ENCODE results near the gene TMEM98.
"Not testable (repeated sequence)": the region's sequence is repeated elsewhere in the genome, so short reads cannot be mapped to it uniquely, and the experiment has no call there.

Gene TMEM98

GRCh38 chr17:32940706-32941390, 12.9 kb downstream of the TMEM98 start:
- no peak overlapping the region for H3K27ac ChIP-seq
- DNase-seq (ENCODE audit: low read depth, low spot score), result no peak

DNA sequence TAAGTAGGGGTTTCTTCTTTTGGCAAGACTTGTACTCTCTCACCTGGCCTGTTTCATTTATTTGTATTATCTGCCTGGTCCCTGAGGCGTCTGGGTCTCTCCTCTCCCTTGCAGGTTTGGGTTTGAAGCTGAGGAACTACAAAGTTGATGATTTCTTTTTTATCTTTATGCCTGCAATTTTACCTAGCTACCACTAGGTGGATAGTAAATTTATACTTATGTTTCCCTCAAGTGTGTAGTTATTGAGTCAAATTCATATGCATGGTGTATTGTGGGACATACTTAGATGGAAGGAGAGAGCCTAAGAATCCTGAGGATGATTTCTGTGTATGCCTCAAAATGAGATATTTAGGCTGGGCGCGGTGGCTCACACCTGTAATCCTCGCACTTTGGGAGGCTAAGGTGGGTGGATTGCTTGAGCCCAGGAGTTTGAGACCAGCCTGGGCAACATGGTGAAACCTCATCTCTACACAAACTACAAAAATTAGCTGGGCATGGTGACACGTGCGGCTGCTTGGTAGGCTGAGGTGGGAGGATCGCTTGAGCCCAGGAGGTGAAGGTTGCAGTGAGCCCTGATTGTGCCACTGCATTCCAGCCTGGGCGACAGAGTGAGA, 13.6 kb downstream of the TMEM98 start:
- no peak overlapping the region for H3K27ac ChIP-seq
- no peak for DNase-seq (ENCODE audit: low read depth, low spot score)

- DNase-seq (ENCODE audit: low read depth, low spot score), result no peak
- H3K27ac ChIP-seq, result no peak overlapping the region
These were observed 15.3 kb downstream of the TMEM98 start for GRCh38 chr17:32943206-32943605.

GRCh38 chr17:32943647-32944191, 15.8 kb downstream of the TMEM98 start:
- no peak overlapping the region for H3K27ac ChIP-seq
- DNase-seq (ENCODE audit: low read depth, low spot score), result no peak

GRCh38 chr17:32944248-32945020, 16.5 kb downstream of the TMEM98 start:
- H3K27ac ChIP-seq, result no peak overlapping the region
- no peak for DNase-seq (ENCODE audit: low read depth, low spot score)

- no peak for DNase-seq (ENCODE audit: low read depth, low spot score)
- no peak overlapping the region for H3K27ac ChIP-seq
These were observed 18.6 kb downstream of the TMEM98 start for GRCh38 chr17:32946375-32947135.

- H3K27ac ChIP-seq, result no peak overlapping the region
- DNase-seq (ENCODE audit: low read depth, low spot score), result no peak
These were observed 19.8 kb downstream of the TMEM98 start for GRCh38 chr17:32947736-32948135.

DNA sequence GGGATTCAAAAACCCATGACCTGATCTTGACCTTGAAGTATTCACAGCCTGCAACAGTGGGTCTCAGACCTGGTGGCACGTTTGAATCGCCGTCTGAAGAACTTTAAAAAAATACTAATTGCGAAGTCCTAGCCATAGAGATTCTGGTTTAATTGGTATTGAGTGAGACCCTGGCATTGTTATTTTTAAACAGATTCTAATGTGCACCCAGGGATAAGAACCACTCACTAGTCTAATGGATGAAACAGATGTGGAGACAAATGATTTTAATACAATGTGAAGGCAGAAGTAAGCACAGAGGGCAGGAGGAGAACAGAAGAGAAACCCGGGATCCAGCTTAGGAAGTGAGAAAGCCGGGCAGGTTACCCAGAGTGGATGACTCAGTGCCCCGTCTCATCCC, 21.2 kb downstream of the TMEM98 start:
- DNase-seq (ENCODE audit: low read depth, low spot score), result no peak
- no peak overlapping the region for H3K27ac ChIP-seq

GRCh38 chr17:32952491-32952890, 24.5 kb downstream of the TMEM98 start:
- not testable (repeated sequence) for DNase-seq (ENCODE audit: low read depth, low spot score)

DNA sequence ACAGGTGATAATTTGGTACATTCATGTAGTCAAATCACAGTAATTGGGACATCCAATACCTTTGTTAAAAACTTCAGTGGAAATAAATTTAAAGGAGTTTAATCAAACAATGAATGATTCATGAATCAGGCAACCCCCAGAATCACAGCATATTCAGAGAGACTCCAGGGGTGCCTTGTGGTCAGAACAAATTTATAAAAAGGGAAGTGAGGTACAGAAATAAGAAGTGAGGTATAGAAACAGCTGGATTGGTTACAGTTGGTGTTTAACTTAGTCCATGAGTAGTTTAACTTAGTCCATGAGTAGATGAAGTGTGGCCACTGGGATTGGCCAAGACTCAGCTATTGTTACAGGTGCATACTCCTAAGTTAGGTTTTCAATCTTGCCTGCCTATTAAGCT, 25.1 kb downstream of the TMEM98 start:
- DNase-seq (ENCODE audit: low read depth, low spot score), result no peak
- no peak overlapping the region for H3K27ac ChIP-seq

More at GRCh38 chr17:32952491-32952890, 24.5 kb downstream of the TMEM98 start:
- not testable (repeated sequence) for H3K27ac ChIP-seq

DNA sequence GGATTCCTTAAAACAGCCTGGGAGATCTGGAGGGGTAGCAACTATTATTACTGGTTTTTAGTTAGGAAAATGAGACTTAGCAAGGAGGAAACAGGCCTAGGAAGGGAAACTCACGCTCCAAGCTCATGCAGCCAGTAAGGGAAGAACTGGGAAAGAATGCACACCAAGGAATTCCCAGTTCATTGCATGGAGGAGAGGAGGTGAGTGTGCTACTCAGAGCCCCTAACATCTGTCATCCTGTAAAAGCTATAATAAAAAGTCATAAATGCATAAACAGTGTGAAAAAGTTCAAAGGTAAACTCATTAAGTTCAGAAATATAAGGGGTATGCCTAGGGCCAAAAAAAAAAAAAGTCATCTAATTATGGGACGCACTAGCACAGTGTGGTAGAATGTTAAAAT, 25.9 kb downstream of the TMEM98 start:
- H3K27ac ChIP-seq, result no peak overlapping the region
- no peak for DNase-seq (ENCODE audit: low read depth, low spot score)

DNA sequence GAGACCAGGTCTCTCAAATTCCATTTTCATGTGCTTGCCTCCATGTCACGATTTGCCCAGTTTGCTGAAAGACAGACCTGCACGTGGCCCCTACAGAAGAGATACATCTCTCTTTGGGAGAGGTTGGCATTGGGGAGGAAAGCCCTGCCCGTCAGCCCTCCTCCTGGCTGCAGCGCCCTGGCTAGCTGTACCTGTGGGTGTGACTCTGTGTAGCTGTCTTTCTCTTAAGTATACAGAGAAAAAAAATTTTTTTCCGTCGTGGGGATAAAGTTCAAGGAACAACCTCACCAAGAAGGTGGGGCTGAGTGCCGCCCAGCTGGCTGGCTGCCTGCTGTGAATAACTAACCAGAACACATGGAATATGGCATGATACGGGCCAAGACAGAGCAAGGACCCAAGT, 26.5 kb downstream of the TMEM98 start:
- DNase-seq (ENCODE audit: low read depth, low spot score), result no peak
- no peak overlapping the region for H3K27ac ChIP-seq

GRCh38 chr17:32955155-32955554, 27.2 kb downstream of the TMEM98 start:
- no peak overlapping the region for H3K27ac ChIP-seq
- no peak for DNase-seq (ENCODE audit: low read depth, low spot score)

DNA sequence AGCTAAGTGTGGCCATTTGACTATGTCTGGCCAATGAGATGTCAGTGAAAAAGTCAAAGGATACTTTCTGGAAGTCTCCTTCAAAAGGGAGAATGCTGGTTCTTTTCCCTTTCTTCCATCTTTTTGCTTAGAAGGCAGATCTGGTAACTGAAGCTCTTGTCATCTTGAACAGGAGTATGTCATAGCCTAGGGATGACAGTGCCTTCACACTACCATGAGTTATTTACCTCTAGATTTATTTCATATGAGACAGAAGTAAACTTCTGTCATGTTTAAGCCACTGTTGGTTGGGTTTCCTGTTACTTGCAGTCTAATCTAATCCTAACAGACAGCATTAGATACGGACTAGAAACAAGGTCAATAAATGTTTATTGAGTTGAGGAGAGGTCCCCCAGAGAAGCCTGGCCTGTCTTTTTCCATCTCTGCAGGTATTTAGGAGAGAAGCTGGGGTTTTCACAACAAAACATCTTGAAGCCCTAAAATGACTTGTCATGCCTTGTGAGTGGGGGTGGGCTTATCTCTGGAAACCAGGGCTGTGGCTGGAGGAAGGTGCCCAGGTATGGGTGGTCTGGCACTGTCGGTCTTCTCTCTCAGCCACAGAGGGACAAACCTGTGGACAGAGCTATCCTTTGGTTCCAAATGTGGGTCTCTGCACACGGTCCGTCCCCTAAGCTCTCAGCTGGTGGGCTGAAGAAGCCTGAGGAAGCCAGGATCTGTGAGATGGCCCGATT, 28.5 kb downstream of the TMEM98 start:
- H3K27ac ChIP-seq, result no peak overlapping the region
- no peak for DNase-seq (ENCODE audit: low read depth, low spot score)

DNA sequence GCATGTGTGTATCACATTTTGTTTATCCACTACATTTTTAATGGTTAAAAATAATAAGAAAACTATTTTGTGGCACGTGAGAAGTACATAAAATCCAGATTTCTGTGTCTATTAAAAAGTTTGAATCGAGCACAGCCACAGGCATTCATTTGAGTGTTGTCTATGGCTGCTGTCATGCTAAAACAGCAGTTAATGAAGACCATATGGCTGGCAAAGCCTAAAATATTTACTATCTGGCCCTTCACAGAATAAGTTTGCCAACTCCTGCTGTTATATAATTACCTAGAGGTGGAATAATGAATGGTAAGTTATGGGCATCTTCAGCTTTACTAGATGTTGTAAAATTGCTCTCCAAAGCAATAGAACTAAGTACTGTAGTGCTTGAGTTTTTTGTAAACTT, 30.5 kb downstream of the TMEM98 start:
- H3K27ac ChIP-seq, result no peak overlapping the region
- DNase-seq (ENCODE audit: low read depth, low spot score), result no peak

DNA sequence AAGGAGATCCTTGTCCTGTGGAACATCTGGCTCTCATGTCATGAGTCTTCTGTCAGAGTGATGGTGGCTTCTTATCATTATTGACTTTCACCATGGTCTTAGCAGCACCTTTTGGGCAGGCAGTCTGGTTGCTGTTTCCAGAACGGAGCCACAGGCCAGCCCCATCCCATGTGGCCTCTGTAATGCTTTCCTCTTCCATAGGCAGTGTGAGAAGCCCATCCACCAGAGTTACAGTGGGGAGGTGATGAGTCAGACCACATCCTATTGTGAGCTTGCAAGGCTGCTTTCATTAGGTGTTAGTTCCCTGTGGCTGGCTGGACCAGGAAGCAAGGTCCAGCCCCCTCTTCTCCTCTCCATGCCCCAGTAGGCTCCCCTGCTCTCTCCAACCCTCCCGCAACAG, 32.9 kb downstream of the TMEM98 start:
- no peak for DNase-seq (ENCODE audit: low read depth, low spot score)
- H3K27ac ChIP-seq, result no peak overlapping the region

GRCh38 chr17:32962320-32962711, 34.4 kb downstream of the TMEM98 start:
- H3K27ac ChIP-seq, result no peak overlapping the region
- no peak for DNase-seq (ENCODE audit: low read depth, low spot score)

DNA sequence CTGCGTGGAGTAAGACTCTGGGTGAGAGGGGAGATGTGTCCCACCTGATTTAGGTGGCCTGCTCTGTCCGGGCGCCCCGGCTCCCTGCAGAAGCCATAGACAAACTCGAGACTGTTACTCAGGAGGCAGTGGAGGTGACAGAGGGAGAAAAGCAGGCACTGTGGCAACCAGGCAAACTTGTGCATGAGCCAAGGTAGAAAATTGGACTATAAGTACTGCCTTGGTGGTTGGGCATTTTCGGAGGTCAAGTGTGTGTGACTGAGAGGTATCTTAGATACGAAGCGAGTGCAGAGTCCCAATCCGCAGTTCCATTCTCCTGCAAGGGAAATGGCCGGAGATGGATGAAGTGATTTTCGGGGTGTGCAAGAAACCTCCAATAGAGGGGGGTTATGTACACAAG, 36.6 kb downstream of the TMEM98 start:
- DNase-seq (ENCODE audit: low read depth, low spot score), result no peak
- H3K27ac ChIP-seq, result no peak overlapping the region

DNA sequence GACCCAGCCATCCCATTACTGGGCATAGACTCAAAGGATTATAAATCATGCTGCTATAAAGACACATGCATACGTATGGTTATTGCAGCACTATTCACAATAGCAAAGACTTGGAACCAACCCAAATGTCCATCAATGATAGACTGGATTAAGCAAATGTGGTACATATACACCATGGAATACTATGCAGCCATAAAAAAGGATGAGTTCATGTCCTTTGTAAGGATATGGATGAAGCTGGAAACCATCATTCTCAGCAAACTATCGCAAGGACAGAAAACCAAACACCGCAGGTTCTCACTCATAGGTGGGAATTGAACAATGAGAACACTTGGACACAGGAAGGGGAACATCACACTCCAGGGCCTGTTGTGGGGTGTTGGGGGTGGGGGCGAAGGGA, 41.3 kb downstream of the TMEM98 start:
- peak overlapping the region; percentile 68 for H3K27ac ChIP-seq
- DNase-seq (ENCODE audit: low read depth, low spot score), result not testable (repeated sequence)

DNA sequence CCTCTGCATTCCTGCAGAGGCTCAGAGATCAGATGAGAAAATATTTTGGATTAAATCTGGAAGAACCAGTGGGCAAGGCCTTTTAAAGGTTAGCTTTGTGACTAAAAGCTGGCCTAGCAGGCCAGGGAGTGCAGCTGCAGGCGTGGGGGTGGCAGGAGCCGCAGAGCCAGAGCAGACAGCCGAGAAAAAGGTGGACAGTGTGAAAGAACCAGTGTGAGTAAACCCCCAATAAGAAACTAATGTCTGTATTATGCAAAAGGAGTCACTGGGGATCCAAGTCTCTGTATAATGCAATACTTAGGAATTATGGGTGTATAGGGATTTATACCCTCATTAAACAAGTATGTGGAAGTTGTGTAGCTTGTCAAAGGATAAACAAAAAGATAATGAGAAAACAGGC, 42.3 kb downstream of the TMEM98 start:
- DNase-seq (ENCODE audit: low read depth, low spot score), result no peak
- H3K27ac ChIP-seq, result peak overlapping the region; percentile 68
